Measurements from ENCODE around the gene CACNA1B. TPM values are rescaled to one million over a fixed set of nuclear protein-coding genes. Genes with fewer than 3 reads are reported as not detected.
A peak's percentile ranks its signal among the peaks of the same experiment; 100 is the strongest.

The CACNA1B gene
- total and polyA plus RNA-seq, 2 of the 13 experiments (the other 11 are each of a cell fraction or from before 2014, with no cell fraction given), result under 0.01 to 0.04 TPM

DNA sequence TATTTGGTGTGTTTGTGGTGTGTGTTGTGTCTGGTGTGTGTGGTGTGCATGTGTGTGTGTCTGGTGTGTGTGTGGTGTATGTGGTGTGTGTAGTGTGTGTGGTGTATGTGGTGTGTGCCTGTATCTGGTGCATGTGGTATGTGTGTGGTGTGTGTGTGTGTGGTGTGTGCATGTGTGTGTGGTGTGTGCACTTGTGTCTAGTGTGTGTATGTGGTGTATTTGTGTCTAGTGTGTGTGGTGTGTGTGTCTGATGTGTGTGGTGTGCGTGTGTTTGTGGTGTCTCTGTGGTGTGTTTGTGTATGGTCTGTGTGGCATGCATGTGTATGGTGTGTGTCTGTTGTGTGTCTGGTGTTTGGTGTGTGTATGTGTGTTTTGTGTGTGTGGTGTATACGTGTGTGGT lies 71.1 kb downstream of the CACNA1B start:
- FAIRE-seq (peak; percentile 44), ATAC-seq (no peak), DNase-seq (ENCODE audit: low spot score) (no peak)
- H3K9me3 ChIP-seq (ENCODE audit: low read length), result peaks cover 50% of the 10 kb centered on the region
- no peak overlapping the region for H3K27ac ChIP-seq (ENCODE audit: extremely low read length, insufficient read depth, low read length)
- no TSS peak for BruUV-seq (replicated peaks)
- H3K4me1 ChIP-seq (ENCODE audit: insufficient read depth, low read length), result no peaks in the 10 kb centered on the region
- TF ChIP-seq SATB2 (CRISPR knock-in tag; IDR thresholded peaks at IDR 0.05) (no peak), SOX5 (CRISPR knock-in tag; IDR thresholded peaks at IDR 0.05; ENCODE audit: borderline replicate concordance) (no peak), ZNF407 (CRISPR knock-in tag; IDR thresholded peaks at IDR 0.05; ENCODE audit: not compliant biosample characterization) (no peak), ZNF530 (CRISPR knock-in tag; IDR thresholded peaks at IDR 0.05; ENCODE audit: low read depth) (no peak), ZNF503 (CRISPR knock-in tag; IDR thresholded peaks at IDR 0.05) (no peak), NONO (IDR thresholded peaks at IDR 0.05) (0 out of 2 replicates have a peak, but pooled peaks have one; percentile 3), NONO (CRISPR knock-in tag; conservative IDR thresholded peaks at IDR 0.05) (no peak)
- TF ChIP-seq, protein P1, sequence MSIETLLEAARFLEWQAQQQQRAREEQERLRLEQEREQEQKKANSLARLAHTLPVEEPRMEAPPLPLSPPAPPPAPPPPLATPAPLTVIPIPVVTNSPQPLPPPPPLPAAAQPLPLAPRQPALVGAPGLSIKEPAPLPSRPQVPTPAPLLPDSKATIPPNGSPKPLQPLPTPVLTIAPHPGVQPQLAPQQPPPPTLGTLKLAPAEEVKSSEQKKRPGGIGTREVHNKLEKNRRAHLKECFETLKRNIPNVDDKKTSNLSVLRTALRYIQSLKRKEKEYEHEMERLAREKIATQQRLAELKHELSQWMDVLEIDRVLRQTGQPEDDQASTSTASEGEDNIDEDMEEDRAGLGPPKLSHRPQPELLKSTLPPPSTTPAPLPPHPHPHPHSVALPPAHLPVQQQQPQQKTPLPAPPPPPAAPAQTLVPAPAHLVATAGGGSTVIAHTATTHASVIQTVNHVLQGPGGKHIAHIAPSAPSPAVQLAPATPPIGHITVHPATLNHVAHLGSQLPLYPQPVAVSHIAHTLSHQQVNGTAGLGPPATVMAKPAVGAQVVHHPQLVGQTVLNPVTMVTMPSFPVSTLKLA (IDR thresholded peaks at IDR 0.05), result peak; percentile 18; the same call in 1 of the 2 replicates
- TF ChIP-seq, protein P2, sequence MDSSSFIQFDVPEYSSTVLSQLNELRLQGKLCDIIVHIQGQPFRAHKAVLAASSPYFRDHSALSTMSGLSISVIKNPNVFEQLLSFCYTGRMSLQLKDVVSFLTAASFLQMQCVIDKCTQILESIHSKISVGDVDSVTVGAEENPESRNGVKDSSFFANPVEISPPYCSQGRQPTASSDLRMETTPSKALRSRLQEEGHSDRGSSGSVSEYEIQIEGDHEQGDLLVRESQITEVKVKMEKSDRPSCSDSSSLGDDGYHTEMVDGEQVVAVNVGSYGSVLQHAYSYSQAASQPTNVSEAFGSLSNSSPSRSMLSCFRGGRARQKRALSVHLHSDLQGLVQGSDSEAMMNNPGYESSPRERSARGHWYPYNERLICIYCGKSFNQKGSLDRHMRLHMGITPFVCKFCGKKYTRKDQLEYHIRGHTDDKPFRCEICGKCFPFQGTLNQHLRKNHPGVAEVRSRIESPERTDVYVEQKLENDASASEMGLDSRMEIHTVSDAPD (CRISPR knock-in tag; IDR thresholded peaks at IDR 0.05), result no peak
- CTCF ChIA-PET (ENCODE audit: low intra/inter-chr PET ratio, low total read pairs), result no interaction called here
- H4K20me1 ChIP-seq (ENCODE audit: insufficient read depth, low read length), result no peaks in the 10 kb centered on the region
- no peak overlapping the region for H2AFZ ChIP-seq (ENCODE audit: low read length)
- H3K4me2 ChIP-seq (ENCODE audit: low read depth, low read length), result no peak overlapping the region
- H3K36me3 ChIP-seq (replicated peaks in 1 of 2; ENCODE audit: control insufficient read depth in 1 of 2, insufficient read depth in 2 of 2, low read length in 2 of 2), result no peaks in the 10 kb centered on the region
- in situ Hi-C loops (cut with HindIII; ENCODE audit: extremely low pct_ligation_motif_present, low pct_unique_long_range_greater_than_20kb), result no loop called here
- no peak overlapping the region for H3K4me3 ChIP-seq (replicated peaks in 1 of 3; ENCODE audit: insufficient read depth in 1 of 3, low read depth in 2 of 3, low read length in 3 of 3)
- no peaks in the 10 kb centered on the region for H3K79me2 ChIP-seq (ENCODE audit: insufficient read depth, low read length)
- POLR2A ChIA-PET, result no interaction called here
- intact Hi-C loops (cut with micrococcal nuclease; ENCODE audit: unreplicated experiment), result no loop called here
- no peak overlapping the region for H3K9ac ChIP-seq (ENCODE audit: insufficient read depth, low read depth, low read length)
- H3K27me3 ChIP-seq (ENCODE audit: control insufficient read depth in 1 of 2, insufficient read depth in 2 of 2, low read length in 2 of 2), result peaks cover 0 to 16% of the 10 kb centered on the region in 2 experiments; a peak in 2 of 5 replicates
- WGBS (ENCODE audit: low lambda C conversion rate), result 3% methylated on average over 2 of the region's 2 CpGs

Measured in HepG2 (cell line).